ENCODE measurements around the gene LCN15. TPM values are rescaled to one million over a fixed set of nuclear protein-coding genes. Genes with fewer than 3 reads are reported as not detected.

Gene LCN15
- total and polyA plus RNA-seq, 2 of the 13 experiments (the other 11 are each of a cell fraction or from before 2014, with no cell fraction given) = 1.3 to 53.7 TPM

- TF ChIP-seq MTA1 (CRISPR knock-in tag; IDR thresholded peaks at IDR 0.05; ENCODE audit: borderline replicate concordance) (0 out of 2 replicates have a peak, but pooled peaks have one; percentile 18), CTCF (CRISPR knock-in tag; IDR thresholded peaks at IDR 0.05) (peak; percentile 78), KMT2A (CRISPR knock-in tag; IDR thresholded peaks at IDR 0.05) (no peak), RXRB (CRISPR knock-in tag; IDR thresholded peaks at IDR 0.05; ENCODE audit: borderline replicate concordance) (0 out of 2 replicates have a peak, but pooled peaks have one; percentile 10), MLX (CRISPR knock-in tag; IDR thresholded peaks at IDR 0.05) (no peak), ZSCAN25 (CRISPR knock-in tag; IDR thresholded peaks at IDR 0.05) (no peak), ZBTB34 (CRISPR knock-in tag; IDR thresholded peaks at IDR 0.05) (no peak), BCL6 (CRISPR knock-in tag; IDR thresholded peaks at IDR 0.05) (0 out of 2 replicates have a peak, but pooled peaks have one; percentile 24), ZNF572 (CRISPR knock-in tag; IDR thresholded peaks at IDR 0.05) (no peak), HMG20B (CRISPR knock-in tag; conservative IDR thresholded peaks at IDR 0.05) (no peak), HNRNPL (IDR thresholded peaks at IDR 0.05; ENCODE audit: low read depth, low read length) (peak; percentile 72; the same call in 1 of the 2 replicates), STAT5B (CRISPR knock-in tag; IDR thresholded peaks at IDR 0.05) (no peak), XRCC5 (optimal IDR thresholded peaks at IDR 0.05; ENCODE audit: low read length) (peak; percentile 58), STAG1 (CRISPR knock-in tag; IDR thresholded peaks at IDR 0.05) (0 out of 2 replicates have a peak, but pooled peaks have one; percentile 6), ZNF891 (CRISPR knock-in tag; IDR thresholded peaks at IDR 0.05) (0 out of 2 replicates have a peak, but pooled peaks have one; percentile 22), RFX1 (IDR thresholded peaks at IDR 0.05) (no peak), ZEB1 (IDR thresholded peaks at IDR 0.05; ENCODE audit: insufficient replicate concordance, low read depth) (peak; percentile 34), HMGXB4 (CRISPR knock-in tag; IDR thresholded peaks at IDR 0.05; ENCODE audit: borderline replicate concordance in 1 of 2, low read depth in 1 of 2) (peak in 1 of 2 experiments; percentile 53; a peak in 1 of 4 replicates), TEAD2 (CRISPR knock-in tag; IDR thresholded peaks at IDR 0.05) (no peak), MYC (CRISPR knock-in tag; IDR thresholded peaks at IDR 0.05; ENCODE audit: borderline replicate concordance) (0 out of 2 replicates have a peak, but pooled peaks have one; percentile 17), ZBTB7B (CRISPR knock-in tag; IDR thresholded peaks at IDR 0.05) (peak; percentile 60; the same call in 1 of the 2 replicates), TAF1 (CRISPR knock-in tag; IDR thresholded peaks at IDR 0.05) (no peak)
These were observed 21.5 kb downstream of the LCN15 start, which contains the start of gene LCN10 (continued) for GRCh38 chr9:136742591-136743391.
